Suprapubic skin (tissue), 4 donors: Measurements from ENCODE around the gene COL7A1.

Source experiments
- EP300 ChIP-seq: sonication (generic); formaldehyde crosslinking; IDR thresholded peaks from one replicate; pipeline ENCODE4 v1.6.1; 2017; ENCODE audit warnings: antibody characterized with exemption
- POLR2A ChIP-seq, 2 donors: fragments of 450-650 bp; IDR thresholded peaks; one replicate each; pipeline ENCODE4 v1.6.1; 2017; ENCODE audit warnings: antibody characterized with exemption in 2 of 2, mild to moderate bottlenecking in 2 of 2, moderate library complexity in 2 of 2
- POLR2AphosphoS5 ChIP-seq, 3 donors: sonication (generic); formaldehyde crosslinking; IDR thresholded peaks; one replicate each; pipeline ENCODE4 v1.6.1; 2017; ENCODE audit warnings: antibody characterized with exemption in 3 of 3
- TF ChIP-seq, protein P1 (sequence below), 2 donors: fragments of 200-600 bp in 1 of 2; fragments of 450-650 bp in 1 of 2; sonication (generic) in 1 of 2; IDR thresholded peaks; one replicate each; pipeline ENCODE4 v1.5.1; 2016 to 2019; ENCODE audit warnings: antibody characterized with exemption in 2 of 2, mild to moderate bottlenecking in 1 of 2, moderate library complexity in 1 of 2

DNA sequence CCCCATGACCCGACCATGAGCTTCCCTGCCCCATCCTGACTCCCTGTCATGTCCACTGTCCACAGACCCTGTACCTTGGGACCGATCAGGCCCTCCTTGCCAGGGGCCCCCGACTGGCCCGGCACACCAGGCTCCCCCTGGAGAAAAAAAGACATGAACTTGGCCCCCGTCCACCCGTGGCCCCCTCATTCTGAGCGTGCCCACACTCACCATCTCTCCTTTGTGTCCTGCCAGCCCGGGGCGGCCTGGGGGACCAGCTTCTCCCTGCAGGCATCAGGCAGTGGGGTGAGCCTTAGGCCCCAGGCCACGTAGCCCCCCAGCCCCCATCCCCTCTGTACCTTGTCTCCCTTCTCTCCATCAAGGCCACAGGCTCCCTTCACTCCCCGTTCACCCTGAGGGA, 27.6 kb downstream of the COL7A1 start:
- TF ChIP-seq EP300 (no peak), POLR2AphosphoS5 (IDR thresholded peaks at IDR 0.05) (no peak), POLR2A (IDR thresholded peaks at IDR 0.05) (no peak)
- TF ChIP-seq, protein P1, sequence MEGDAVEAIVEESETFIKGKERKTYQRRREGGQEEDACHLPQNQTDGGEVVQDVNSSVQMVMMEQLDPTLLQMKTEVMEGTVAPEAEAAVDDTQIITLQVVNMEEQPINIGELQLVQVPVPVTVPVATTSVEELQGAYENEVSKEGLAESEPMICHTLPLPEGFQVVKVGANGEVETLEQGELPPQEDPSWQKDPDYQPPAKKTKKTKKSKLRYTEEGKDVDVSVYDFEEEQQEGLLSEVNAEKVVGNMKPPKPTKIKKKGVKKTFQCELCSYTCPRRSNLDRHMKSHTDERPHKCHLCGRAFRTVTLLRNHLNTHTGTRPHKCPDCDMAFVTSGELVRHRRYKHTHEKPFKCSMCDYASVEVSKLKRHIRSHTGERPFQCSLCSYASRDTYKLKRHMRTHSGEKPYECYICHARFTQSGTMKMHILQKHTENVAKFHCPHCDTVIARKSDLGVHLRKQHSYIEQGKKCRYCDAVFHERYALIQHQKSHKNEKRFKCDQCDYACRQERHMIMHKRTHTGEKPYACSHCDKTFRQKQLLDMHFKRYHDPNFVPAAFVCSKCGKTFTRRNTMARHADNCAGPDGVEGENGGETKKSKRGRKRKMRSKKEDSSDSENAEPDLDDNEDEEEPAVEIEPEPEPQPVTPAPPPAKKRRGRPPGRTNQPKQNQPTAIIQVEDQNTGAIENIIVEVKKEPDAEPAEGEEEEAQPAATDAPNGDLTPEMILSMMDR (IDR thresholded peaks at IDR 0.05) = no peak
